ENCODE measurements around the gene FGD4. TPM values are rescaled to one million over a fixed set of nuclear protein-coding genes. Genes with fewer than 3 reads are reported as not detected.
A peak's percentile ranks its signal among the peaks of the same experiment; 100 is the strongest.

Gene FGD4
- total and polyA plus RNA-seq, 2 donors from 2014 or later: 4.9 to 55.5 TPM

- peak; percentile 97 for FAIRE-seq
- DNase-seq: peak in 3 of 5 donors; percentile 64 to 96 (median 95)
- Histone ChIP-seq H3K9me3 (ENCODE audit: control insufficient read depth in 2 of 3, insufficient read depth in 1 of 3, low read length in 3 of 3) (no peaks in the 10 kb centered on the region), H3K4me3 (ENCODE audit: low read length in 3 of 3) (no peak overlapping the region), H3K27me3 (ENCODE audit: control insufficient read depth, insufficient read depth, low read length) (no peaks in the 10 kb centered on the region), H3K27ac (ENCODE audit: low read depth in 2 of 2, low read length in 2 of 2) (peak overlapping the region in 1 of 2 donors; percentile 84), H3K36me3 (ENCODE audit: control insufficient read depth in 2 of 3, insufficient read depth in 3 of 3, low read length in 3 of 3) (no peaks in the 10 kb centered on the region), H3K9ac (ENCODE audit: low read length in 3 of 3) (no peak overlapping the region), H3K4me1 (ENCODE audit: control insufficient read depth in 2 of 3, insufficient read depth in 2 of 3, low read depth in 1 of 3, low read length in 3 of 3) (peaks cover 5 to 29% (median 25%) of the 10 kb centered on the region in 3 donors)
- intact Hi-C loops (cut with DNase I): no loop called here
- TF ChIP-seq CTCF (IDR thresholded peaks at IDR 0.05; ENCODE audit: borderline replicate concordance, extremely low read depth, insufficient read depth): no peak
These were observed 45.5 kb downstream of the FGD4 start for GRCh38 chr12:32444895-32445294.

- peak overlapping the region; percentile 72 to 84 for H3K27ac ChIP-seq (ENCODE audit: low read depth in 2 of 2, low read length in 2 of 2)
- peaks cover 5 to 25% (median 25%) of the 10 kb centered on the region in 3 donors for H3K4me1 ChIP-seq (ENCODE audit: control insufficient read depth in 2 of 3, insufficient read depth in 2 of 3, low read depth in 1 of 3, low read length in 3 of 3)
- DNase-seq (no peak), FAIRE-seq (no peak)
- TF ChIP-seq CTCF (IDR thresholded peaks at IDR 0.05; ENCODE audit: borderline replicate concordance, extremely low read depth, insufficient read depth): no peak
- intact Hi-C loops (cut with DNase I): no loop called here
- no peak overlapping the region for H3K4me3 ChIP-seq (ENCODE audit: low read length in 3 of 3)
- no peaks in the 10 kb centered on the region for H3K27me3 ChIP-seq (ENCODE audit: control insufficient read depth, insufficient read depth, low read length)
- no peak overlapping the region for H3K9ac ChIP-seq (ENCODE audit: low read length in 3 of 3)
- no peaks in the 10 kb centered on the region for H3K36me3 ChIP-seq (ENCODE audit: control insufficient read depth in 2 of 3, insufficient read depth in 3 of 3, low read length in 3 of 3)
- H3K9me3 ChIP-seq (ENCODE audit: control insufficient read depth in 2 of 3, insufficient read depth in 1 of 3, low read length in 3 of 3): no peaks in the 10 kb centered on the region
These were observed 46.0 kb downstream of the FGD4 start for GRCh38 chr12:32445356-32445755.

- no peak for FAIRE-seq
- H3K9ac ChIP-seq (ENCODE audit: low read length in 3 of 3): peak overlapping the region in 1 of 3 donors; percentile 14
- peaks cover 5 to 18% (median 17%) of the 10 kb centered on the region in 3 donors for H3K4me1 ChIP-seq (ENCODE audit: control insufficient read depth in 2 of 3, insufficient read depth in 2 of 3, low read depth in 1 of 3, low read length in 3 of 3)
These were observed 47.2 kb downstream of the FGD4 start for GRCh38 chr12:32446316-32447119.

More at GRCh38 chr12:32446316-32447119, 47.2 kb downstream of the FGD4 start:
- intact Hi-C loops (cut with DNase I): no loop called here
- H3K9me3 ChIP-seq (ENCODE audit: control insufficient read depth in 2 of 3, insufficient read depth in 1 of 3, low read length in 3 of 3): no peaks in the 10 kb centered on the region
- no peaks in the 10 kb centered on the region for H3K36me3 ChIP-seq (ENCODE audit: control insufficient read depth in 2 of 3, insufficient read depth in 3 of 3, low read length in 3 of 3)
- no peaks in the 10 kb centered on the region for H3K27me3 ChIP-seq (ENCODE audit: control insufficient read depth, insufficient read depth, low read length)
- TF ChIP-seq CTCF (IDR thresholded peaks at IDR 0.05; ENCODE audit: borderline replicate concordance, extremely low read depth, insufficient read depth): no peak
- no peak overlapping the region for H3K4me3 ChIP-seq (ENCODE audit: low read length in 3 of 3)
- peak overlapping the region; percentile 72 to 84 for H3K27ac ChIP-seq (ENCODE audit: low read depth in 2 of 2, low read length in 2 of 2)
- peak in 4 of 5 donors; percentile 30 to 53 (median 47) for DNase-seq

Data from kidney (tissue), 14 donors.